ENCODE measurements around the gene FLNC.

The FLNC gene

GRCh38 chr7:128893251-128894100 lies 63.3 kb downstream of the FLNC start:
- DNase-seq (ENCODE audit: low spot score) = peak; percentile 53

GRCh38 chr7:128894101-128894440 lies 63.9 kb downstream of the FLNC start:
- DNase-seq (ENCODE audit: low spot score) = no peak

DNA sequence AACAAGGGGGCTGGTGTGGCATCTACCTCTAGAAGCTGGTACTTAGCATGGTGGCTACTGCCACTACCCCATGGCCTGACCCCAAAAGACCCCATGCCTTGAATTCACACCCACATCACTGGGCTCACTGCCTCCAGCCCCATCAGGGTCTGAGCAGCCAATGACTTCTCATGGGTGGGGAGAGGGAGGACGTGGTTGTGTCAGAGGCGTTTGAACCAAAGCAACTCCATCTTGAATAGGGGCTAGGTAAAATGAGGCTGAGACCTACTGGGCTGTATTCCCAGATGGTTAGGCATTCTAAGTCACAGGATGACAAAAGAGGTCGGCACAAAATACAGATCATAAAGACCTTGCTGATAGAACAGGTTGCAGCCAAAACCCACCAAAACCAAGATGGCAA lies 65.1 kb downstream of the FLNC start:
- DNase-seq (ENCODE audit: low spot score) = no peak

DNA sequence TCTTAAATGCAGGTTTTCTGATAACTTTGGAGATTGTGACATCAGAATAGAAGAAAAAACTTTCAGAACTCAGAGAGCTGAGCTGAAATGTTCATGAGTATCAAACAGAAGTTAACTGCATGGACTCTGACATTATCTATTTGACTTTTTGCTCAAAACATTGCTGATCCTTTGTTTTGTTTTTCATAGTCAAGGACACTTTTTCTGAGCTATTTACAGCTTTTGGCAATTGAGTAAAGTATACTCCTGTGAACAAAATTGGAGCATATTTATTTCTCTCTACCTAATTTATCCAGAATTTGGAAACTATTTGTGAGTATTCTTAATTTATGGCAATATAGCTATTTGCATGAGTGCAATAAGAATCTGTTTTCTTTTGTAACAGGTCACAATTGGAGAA lies 69.2 kb downstream of the FLNC start:
- no peak for DNase-seq (ENCODE audit: low spot score)

DNA sequence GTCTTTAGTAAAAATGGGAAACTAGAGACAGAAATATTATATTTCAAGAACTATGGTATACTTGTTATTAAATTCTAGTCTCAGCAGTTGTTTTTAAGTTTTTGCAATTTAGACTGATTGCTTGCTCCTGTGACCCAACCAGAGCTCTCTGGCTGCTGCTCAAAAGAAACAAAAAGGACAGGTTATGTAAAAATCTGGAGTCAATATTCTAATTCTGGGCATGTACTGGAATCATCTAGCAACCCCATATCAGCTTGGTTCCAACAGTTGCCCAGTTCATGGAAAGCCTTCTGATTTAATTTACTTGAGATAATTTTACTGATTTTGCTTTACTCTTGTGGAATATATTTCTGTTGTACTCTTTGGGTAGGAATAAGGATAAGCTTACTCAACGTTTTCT lies 70.0 kb downstream of the FLNC start:
- no peak for DNase-seq (ENCODE audit: low spot score)

- peak; percentile 37 for DNase-seq (ENCODE audit: low spot score)
Measured at GRCh38 chr7:128902761-128903585, 72.8 kb downstream of the FLNC start.

- no peak for DNase-seq (ENCODE audit: low spot score)
Measured at GRCh38 chr7:128903621-128904361, 73.6 kb downstream of the FLNC start.

GRCh38 chr7:128904381-128905197 lies 74.4 kb downstream of the FLNC start:
- DNase-seq (ENCODE audit: low spot score) = peak; percentile 60

GRCh38 chr7:128906001-128906765 lies 76.0 kb downstream of the FLNC start:
- DNase-seq (ENCODE audit: low spot score) = no peak

DNA sequence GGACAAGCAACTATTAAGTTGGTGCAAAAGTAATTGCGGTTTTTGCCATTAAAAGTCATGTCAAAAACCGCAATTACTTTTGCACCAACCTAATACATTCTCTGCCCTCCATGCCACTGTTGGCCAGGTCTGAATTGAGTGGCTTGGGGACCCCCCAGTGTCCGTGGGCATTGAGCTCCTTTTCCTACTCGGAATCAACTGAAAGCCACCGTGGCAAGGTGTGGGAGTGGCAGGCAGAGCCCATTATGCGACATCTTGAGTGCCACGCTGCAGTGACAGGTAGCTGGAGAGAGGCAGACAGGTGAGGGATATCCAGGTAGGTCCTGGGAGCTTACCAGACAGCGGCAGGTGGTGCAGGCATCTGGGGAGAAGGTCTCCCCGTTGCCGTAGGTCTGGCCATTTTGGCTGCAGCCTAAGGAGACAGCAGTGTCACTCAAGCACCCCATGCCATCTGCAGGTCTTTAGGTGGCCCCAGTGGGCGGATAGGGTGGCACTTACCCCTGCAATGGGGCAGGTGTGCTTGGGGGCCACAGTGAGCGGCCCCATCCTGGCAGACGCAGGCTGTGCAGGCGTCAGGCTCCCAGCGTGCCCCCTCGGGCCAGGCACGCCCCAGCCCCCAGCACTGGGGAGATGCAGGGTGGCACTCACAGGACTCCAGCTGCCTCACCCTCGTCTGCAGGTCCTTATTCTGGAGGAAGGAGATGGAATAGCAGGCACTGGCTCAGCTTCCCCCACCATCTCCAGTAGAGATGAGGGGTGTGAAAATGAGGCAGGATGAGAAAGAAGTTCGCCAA lies 76.8 kb downstream of the FLNC start:
- no peak for DNase-seq (ENCODE audit: low spot score)

All from SW480 (cell line).